NCI-H69 (cell line): ENCODE data around the gene WNT10A.
"Not testable (repeated sequence)": the region's sequence is repeated elsewhere in the genome, so short reads cannot be mapped to it uniquely, and the experiment has no call there.

Experiments
- DNase-seq: peaks from one replicate; lab custom pipeline; 2025; lab: John Stamatoyannopoulos, UW

WNT10A gene

DNA sequence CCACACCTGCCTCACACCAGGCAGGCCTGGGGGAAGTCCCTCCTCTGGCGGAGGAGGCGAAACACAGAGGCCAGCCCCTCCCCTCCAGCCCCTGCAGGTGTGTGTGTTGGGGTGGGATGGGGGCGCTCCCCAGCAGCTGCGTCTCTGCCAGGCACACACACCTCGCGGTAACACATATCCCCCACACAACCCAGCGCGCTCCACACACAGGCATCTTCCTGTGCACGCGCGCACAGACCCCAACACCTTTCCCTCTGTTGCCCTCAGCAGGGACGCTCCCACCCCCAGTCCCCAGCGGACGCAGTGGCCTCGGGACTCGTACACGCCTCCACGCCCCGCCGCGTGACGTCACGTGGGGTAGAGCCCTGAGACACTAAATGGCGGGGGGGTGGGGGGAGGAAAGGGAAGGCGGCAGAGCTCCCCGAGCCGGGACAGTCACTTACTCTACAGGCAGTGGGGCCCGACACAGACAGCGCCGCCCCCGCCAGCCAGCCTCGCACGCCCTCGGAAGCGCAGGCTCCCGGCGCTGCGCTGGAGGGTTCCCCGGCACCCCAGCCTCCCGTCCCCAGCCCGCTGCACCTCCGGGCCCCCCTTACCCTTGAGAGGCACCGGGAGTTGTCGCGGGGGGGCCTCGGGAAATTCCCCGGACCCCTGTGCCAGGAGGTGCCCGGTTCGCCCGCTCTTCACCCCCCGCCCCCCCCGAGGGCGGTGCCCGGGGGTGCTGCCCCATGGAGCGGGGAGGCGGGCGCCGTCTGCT lies at the start of gene WNT10A:
TSS of gene WNT10A (plus strand) at position 751 of the 757 bp plus-strand sequence. CDS start 144 bp downstream, outside the sequence.
- DNase-seq: peak; percentile 79

DNA sequence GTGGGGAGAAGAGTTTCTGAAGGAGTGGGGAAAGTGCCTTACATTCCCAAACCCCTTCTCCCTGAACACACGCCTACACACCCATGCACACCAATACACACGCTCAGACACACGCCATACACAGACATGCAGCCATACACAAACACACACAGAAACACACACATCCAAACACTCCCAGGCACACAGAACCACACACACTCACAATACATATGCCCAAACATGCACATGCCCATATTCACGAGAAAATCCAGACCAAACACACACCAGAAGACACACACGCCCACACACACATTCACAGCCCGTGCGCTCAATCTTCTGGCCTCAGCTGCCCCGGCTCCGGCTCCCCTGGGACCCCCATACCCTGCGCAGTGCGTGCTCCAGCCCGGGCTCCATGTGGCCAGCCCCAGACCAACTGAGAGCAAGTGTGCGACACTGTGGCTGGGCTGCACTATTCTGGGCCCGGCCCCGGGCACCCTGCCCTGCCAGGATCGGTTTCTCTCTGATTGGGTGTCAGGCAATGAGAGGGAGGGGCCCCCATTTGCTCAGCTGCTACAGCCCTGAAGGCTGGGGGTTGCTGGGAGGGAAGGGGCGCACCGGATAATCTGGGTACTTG lies 49.2 kb upstream of the WNT10A start, which contains the start of gene PRKAG3:
TSS of gene PRKAG3 (minus strand) at position 426 of the 613 bp plus-strand sequence.
- DNase-seq: no peak

DNA sequence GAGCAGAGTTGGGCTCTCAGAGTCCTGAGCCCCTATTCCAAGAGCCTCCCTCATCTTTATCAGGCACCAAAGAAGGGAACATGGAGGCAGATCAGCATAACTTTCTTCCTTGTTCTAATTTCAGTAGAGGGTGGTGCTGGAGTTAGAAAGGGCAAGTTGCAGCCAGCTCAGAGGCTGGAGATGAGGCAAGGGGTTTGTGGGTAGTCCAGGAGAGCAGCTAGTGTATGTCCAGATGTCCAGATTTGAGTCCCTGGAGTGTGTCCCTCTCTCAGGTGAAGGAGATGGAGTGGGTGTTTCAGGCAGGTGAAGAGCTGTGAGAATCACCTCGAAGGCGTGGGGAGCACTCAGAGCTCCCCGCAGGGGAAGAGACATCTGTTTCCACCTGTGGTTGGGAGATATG lies 48.6 kb upstream of the WNT10A start:
- no peak for DNase-seq

DNA sequence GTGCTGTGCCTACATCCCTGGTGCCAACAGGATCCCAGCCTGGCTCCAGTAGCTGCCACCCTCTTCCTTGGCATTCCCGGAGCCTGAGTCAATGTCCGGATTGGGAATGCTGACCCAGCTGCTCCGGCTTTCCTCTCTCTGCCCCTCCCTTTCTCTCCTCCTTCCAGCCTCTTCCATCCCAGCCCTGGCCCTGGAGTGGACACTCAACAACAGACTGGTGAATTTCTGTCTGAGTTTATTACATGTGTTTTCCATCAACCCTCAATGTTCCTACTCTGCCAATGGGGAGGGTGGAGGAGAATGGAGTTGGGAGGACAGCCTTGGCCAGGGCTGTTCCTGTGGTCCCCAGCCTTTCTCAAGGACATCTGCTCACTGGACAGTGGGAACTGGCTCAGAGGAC lies 48.1 kb upstream of the WNT10A start:
- DNase-seq: no peak

DNA sequence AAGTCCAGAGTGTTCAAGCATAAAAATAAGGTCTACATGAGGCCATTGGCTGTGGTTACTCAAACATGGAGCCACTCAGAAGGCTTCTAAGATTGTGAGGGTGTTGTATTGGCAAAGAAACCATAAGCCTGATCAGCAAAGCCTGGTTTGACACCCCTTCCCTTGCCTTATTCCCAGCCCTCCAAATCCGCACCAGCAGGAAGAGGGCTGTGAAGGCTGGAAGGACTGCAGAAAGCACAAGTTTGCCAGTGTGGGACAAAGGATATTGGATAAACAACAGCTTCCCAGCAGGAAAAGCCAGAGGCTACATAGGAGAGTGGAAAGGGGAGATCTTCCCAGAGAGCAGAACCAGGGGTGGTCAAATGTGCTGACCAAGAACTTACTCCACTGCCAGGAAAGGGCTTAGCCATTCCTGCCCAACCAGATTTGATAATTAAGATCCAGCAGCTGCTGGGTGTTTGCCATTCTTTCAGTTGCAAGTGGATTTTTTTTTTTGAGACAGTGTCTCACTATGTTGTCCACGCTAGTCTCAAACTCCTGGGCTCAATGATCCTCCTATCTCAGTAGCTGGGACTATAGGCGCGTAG lies 47.5 kb upstream of the WNT10A start:
- DNase-seq: no peak

DNA sequence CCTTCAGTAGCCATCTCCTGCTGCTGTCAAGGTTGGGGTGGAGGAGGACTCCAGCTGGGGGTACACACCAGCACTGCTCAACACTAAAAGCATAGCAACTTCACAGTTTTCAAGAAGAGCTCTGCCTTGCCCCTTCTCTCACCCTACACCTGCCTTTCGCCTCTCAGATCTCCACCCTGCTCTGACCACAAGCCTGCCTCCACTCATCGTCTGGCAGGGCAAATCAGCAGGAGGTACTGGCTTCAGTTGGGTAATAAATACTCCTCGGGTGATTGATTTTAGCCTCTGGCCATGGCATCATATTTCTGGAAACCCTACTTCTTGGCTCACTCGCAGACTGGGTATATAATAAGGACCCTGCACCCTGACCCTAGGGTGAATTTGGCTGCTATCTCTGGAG lies 46.0 kb upstream of the WNT10A start:
- DNase-seq: peak; percentile 18

- no peak for DNase-seq
Observed at GRCh38 chr2:218837495-218837894, 43.2 kb upstream of the WNT10A start.

GRCh38 chr2:218839430-218839829 lies 41.2 kb upstream of the WNT10A start:
- DNase-seq: no peak

GRCh38 chr2:218839888-218840287 lies 40.8 kb upstream of the WNT10A start:
- DNase-seq: no peak

GRCh38 chr2:218844334-218844733 lies 36.3 kb upstream of the WNT10A start:
- not testable (repeated sequence) for DNase-seq

DNA sequence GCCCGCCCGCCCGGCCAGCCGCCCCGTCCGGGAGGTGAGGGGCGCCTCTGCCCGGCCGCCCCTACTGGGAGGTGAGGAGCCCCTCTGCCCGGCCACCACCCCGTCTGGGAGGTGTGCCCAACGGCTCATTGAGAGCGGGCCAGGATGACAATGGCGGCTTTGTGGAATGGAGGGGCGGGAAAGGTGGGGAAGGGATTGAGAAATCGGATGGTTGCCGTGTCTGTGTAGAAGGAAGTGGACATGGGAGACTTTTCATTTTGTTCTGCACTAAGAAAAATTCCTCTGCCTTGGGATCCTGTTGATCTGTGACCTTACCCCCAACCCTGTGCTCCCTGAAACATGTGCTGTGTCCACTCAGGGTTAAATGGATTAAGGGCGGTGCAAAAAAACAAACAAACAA lies 33.7 kb upstream of the WNT10A start:
- DNase-seq: not testable (repeated sequence)

- DNase-seq: no peak
Observed at GRCh38 chr2:218849721-218850120, 30.9 kb upstream of the WNT10A start.

GRCh38 chr2:218850796-218851195 lies 29.9 kb upstream of the WNT10A start:
- no peak for DNase-seq

- no peak for DNase-seq
Observed at GRCh38 chr2:218851286-218851685, 29.4 kb upstream of the WNT10A start.

DNA sequence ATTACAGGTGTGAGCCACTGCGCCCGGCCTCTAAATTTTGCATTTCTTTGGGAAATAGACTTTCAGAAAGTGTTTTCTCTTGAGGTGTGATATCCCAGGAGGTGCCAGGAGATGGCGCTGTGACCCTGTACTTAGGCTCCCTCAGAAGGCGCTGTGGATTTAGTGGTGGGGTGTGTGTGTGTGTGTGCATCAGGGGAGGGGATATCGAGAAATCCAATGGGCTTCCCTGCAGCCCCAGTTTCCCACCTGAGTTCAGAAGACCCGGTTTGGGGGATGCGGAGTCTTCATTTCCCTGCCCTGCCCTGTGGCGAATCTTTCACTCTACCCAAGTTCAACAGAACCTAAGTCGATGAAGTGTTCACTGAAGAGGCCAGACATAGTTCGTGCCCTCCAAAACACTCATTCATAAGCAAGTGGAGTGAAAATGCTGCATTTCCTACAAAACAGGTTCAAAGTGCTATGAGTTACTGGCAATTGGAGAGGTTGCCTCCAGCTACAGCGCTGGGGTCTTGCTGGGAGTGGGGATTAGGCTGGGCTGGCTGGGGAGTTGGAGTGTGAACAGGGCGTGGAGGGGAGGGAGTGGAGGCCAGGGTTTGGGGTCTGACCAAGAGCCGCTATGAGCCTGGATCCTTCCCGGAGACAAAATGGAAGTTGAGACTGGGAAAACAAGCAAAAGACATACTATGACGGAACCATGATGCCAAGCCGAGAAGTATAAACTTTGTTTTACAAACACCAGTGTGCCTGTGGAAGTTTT lies 27.6 kb upstream of the WNT10A start:
- DNase-seq: peak; percentile 75

GRCh38 chr2:218853766-218854165 lies 26.9 kb upstream of the WNT10A start:
- peak; percentile 90 for DNase-seq

- DNase-seq: no peak
Observed at GRCh38 chr2:218854860-218855259, 25.8 kb upstream of the WNT10A start.

DNA sequence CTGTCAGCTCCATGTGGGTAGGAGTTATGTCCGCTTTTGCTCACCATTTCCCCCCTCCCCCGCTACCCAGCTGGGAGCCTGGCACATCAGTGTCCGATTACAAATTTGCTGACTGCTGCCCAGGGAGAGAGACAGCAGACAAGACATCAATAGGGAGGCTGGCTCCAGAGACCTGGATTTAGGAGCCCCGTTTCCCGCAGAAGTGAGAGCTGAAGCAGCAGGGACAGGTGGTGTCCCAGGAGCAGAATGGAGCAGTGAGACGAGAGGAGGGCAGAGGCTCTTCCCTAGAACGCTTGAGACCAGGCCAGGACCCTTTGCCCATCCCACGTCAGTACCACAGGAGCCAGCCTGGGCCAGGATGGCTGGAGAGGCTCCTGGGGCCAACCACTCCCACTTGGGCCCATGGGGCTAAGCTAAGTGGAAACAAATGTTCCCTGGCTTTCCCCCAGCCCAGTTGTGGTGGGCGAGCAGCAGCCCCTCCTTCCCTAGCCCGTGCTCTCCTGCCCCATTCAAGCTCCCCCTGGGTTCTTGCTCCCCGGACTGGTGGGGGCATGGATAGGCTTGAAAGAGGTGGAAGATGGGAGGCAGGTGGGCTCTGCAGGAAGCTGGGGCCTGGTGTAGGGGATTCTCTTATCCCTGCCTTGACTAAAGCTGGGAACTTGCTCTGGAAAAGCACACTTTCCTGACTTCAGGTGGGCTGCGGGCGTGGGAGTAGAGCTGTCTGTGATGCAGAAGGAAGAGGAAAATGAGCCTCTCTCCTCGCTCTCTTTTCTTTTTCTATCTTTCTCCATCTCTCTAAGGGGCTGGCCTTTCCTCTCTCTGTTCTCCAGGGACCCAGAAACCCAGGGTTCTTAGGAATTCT lies 25.1 kb upstream of the WNT10A start:
- DNase-seq: no peak

DNA sequence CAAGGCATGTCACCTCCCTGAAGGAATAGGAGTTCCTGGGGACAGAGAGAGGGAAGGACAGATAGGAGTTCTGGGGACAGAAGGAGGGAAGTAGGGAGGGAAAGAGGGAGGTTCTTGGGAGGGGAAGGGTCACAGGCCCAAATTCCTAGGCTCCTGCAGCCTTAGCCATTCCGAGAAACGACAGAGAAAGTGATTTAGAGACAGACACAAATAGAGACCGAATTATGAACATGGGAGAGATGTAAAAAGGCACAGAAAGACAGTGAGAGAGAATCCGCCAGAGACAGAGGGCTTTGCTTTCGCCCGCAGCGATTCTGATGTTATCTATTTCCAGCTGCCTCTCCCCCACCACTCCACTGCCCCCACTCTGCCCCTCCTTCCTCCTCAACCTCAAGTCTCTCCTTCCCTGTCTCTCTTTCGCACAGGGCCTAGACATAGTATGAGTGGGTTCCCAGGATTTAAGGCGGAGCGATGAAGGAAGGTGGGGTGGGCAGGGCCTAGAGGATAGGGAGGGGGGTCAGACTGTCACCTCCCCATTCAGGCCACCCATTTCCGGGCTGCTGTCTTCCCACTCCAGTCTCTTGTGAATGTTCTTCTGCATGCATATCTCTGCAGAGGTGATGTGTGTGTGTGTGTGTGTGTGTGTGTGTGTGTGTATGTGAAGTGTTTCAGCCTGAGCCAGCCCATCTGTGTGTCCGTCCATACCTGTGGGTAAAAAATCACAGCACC lies 24.3 kb upstream of the WNT10A start:
- DNase-seq: no peak

DNA sequence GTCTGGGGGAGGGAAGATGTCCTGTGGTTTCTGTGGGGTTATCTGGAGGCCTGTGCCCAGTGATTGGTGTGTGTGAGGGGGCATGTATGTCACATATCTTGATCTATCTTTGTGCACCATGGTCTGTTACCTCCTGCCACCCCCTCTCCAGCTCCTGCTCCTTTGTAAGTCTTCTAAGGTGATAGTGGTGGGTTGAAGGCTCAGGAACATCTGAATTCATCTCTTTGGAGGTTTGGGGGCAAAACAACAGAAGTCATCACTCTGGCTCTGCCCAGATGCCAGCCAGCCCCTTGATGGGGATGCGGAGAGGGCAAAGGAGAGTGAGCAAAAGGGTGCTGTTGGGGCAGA lies 23.8 kb upstream of the WNT10A start:
- DNase-seq: no peak
